ENCODE results near the gene GUCA1A. TPM values are rescaled to one million over a fixed set of nuclear protein-coding genes. Genes with fewer than 3 reads are reported as not detected.

The GUCA1A gene
- total RNA-seq, 1 donor from 2014 or later: 0.62 TPM

- Mint-ChIP-seq H3K9me3 (ENCODE audit: unreplicated experiment) (no peaks in the 10 kb centered on the region), H3K4me1 (ENCODE audit: unreplicated experiment) (peaks cover 26% of the 10 kb centered on the region), H3K36me3 (ENCODE audit: low read depth, unreplicated experiment) (no peaks in the 10 kb centered on the region), H3K27ac (ENCODE audit: unreplicated experiment) (no peak overlapping the region), H3K4me3 (ENCODE audit: unreplicated experiment) (no peak overlapping the region), H3K27me3 (ENCODE audit: unreplicated experiment) (no peaks in the 10 kb centered on the region)
- no peak for TF ChIP-seq CTCF (IDR thresholded peaks at IDR 0.05; ENCODE audit: unreplicated experiment)
- no peak for DNase-seq (ENCODE audit: low spot score)
These were observed 37.4 kb upstream of the GUCA1A start for GRCh38 chr6:42135722-42136121.

GRCh38 chr6:42136508-42137193, 36.5 kb upstream of the GUCA1A start:
- peak; percentile 30 for DNase-seq (ENCODE audit: low spot score)
- Mint-ChIP-seq H3K9me3 (ENCODE audit: unreplicated experiment) (no peaks in the 10 kb centered on the region), H3K36me3 (ENCODE audit: low read depth, unreplicated experiment) (no peaks in the 10 kb centered on the region), H3K4me1 (ENCODE audit: unreplicated experiment) (peaks cover 26% of the 10 kb centered on the region), H3K27ac (ENCODE audit: unreplicated experiment) (peak overlapping the region; percentile 72), H3K4me3 (ENCODE audit: unreplicated experiment) (no peak overlapping the region), H3K27me3 (ENCODE audit: unreplicated experiment) (no peaks in the 10 kb centered on the region)
- TF ChIP-seq CTCF (IDR thresholded peaks at IDR 0.05; ENCODE audit: unreplicated experiment): peak; percentile 47

- no peak for TF ChIP-seq CTCF (IDR thresholded peaks at IDR 0.05; ENCODE audit: unreplicated experiment)
- H3K27me3 Mint-ChIP-seq (ENCODE audit: unreplicated experiment): no peaks in the 10 kb centered on the region
- H3K27ac Mint-ChIP-seq (ENCODE audit: unreplicated experiment): peak overlapping the region; percentile 72
- H3K9me3 Mint-ChIP-seq (ENCODE audit: unreplicated experiment): no peaks in the 10 kb centered on the region
- peaks cover 26% of the 10 kb centered on the region for H3K4me1 Mint-ChIP-seq (ENCODE audit: unreplicated experiment)
- no peak overlapping the region for H3K4me3 Mint-ChIP-seq (ENCODE audit: unreplicated experiment)
- H3K36me3 Mint-ChIP-seq (ENCODE audit: low read depth, unreplicated experiment): no peaks in the 10 kb centered on the region
- DNase-seq (ENCODE audit: low spot score): no peak
These were observed 35.9 kb upstream of the GUCA1A start for GRCh38 chr6:42137194-42137753.

DNA sequence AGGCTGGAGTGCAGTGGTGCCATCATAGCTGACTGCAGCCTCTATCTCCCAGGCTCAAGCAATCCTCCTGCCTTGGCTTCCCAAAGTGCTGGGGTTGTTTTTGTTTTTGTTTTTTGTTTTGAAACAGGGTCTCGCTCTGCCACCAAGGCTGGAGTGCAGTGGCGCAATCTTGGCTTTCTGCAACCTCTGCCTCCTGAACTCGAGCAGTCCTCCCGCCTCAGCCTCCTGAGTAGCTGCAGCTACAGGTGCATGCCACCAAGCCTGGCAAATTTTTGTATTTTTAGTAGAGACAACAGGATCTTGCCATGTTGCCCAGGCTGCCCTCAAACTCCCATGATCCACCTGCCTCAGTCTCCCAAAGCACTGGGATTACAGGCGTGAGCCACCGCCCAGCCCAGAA, 35.0 kb upstream of the GUCA1A start:
- Mint-ChIP-seq H3K27ac (ENCODE audit: unreplicated experiment) (no peak overlapping the region), H3K27me3 (ENCODE audit: unreplicated experiment) (peaks cover 7% of the 10 kb centered on the region), H3K36me3 (ENCODE audit: low read depth, unreplicated experiment) (no peaks in the 10 kb centered on the region), H3K4me3 (ENCODE audit: unreplicated experiment) (no peak overlapping the region), H3K4me1 (ENCODE audit: unreplicated experiment) (peaks cover 29% of the 10 kb centered on the region), H3K9me3 (ENCODE audit: unreplicated experiment) (no peaks in the 10 kb centered on the region)
- DNase-seq (ENCODE audit: low spot score): no peak
- no peak for TF ChIP-seq CTCF (IDR thresholded peaks at IDR 0.05; ENCODE audit: unreplicated experiment)
